NCI-H1694 treated with DMSO at 0.1 percent for 48 hours (cell line): Measurements from ENCODE around the gene CCDC184.
"Not testable (repeated sequence)": the region's sequence is repeated elsewhere in the genome, so short reads cannot be mapped to it uniquely, and the experiment has no call there.

Experiments
- DNase-seq: peaks from one replicate; lab custom pipeline; 2025; lab: John Stamatoyannopoulos, UW

CCDC184 gene

GRCh38 chr12:48203192-48203591 lies 19.7 kb downstream of the CCDC184 start, which contains the start of gene OR10AD1:
Gene OR10AD1, minus strand, starts transcription at chr12:48203292. Its CDS starts 0 bp downstream, at chr12:48203292.
- DNase-seq = no peak

GRCh38 chr12:48209495-48209894 lies 26.1 kb downstream of the CCDC184 start:
- not testable (repeated sequence) for DNase-seq

- no peak for DNase-seq
Observed at GRCh38 chr12:48216785-48217184, 33.3 kb downstream of the CCDC184 start.

GRCh38 chr12:48219631-48220030 lies 36.2 kb downstream of the CCDC184 start:
- no peak for DNase-seq

GRCh38 chr12:48220701-48221100 lies 37.3 kb downstream of the CCDC184 start:
- no peak for DNase-seq

GRCh38 chr12:48221645-48222044 lies 38.2 kb downstream of the CCDC184 start:
- no peak for DNase-seq

- DNase-seq = not testable (repeated sequence)
Observed at GRCh38 chr12:48224533-48224932, 41.1 kb downstream of the CCDC184 start.

GRCh38 chr12:48231169-48231958 lies 47.9 kb downstream of the CCDC184 start:
- DNase-seq = not testable (repeated sequence)
